ENCODE data around the gene KCTD11.
A peak's percentile ranks its signal among the peaks of the same experiment; 100 is the strongest.

The KCTD11 gene

GRCh38 chr17:7355053-7355452 is 3.1 kb downstream of the KCTD11 start, which contains the start of gene TMEM95:
Gene TMEM95, plus strand, starts transcription at chr17:7355156. Its CDS starts 49 bp downstream, at chr17:7355205.
- H3K4me3 Mint-ChIP-seq = peak within 1 kb of the TSS; percentile 89 to 94 (median 93)
- H3K27ac Mint-ChIP-seq = peak within 1 kb of the TSS; percentile 70 to 95 (median 75)
- peaks cover 23% of the 10 kb centered on the region for H3K4me1 Mint-ChIP-seq
- H3K36me3 Mint-ChIP-seq (ENCODE audit: low read depth) = no peaks in the 10 kb centered on the region
- no peak for TF ChIP-seq CTCF (IDR thresholded peaks at IDR 0.05; ENCODE audit: unreplicated experiment in 3 of 3)
- peaks cover 6% of the 10 kb centered on the region for H3K27me3 Mint-ChIP-seq (ENCODE audit: low read depth)
- no peaks in the 10 kb centered on the region for H3K9me3 Mint-ChIP-seq

GRCh38 chr17:7355573-7355972 is 3.6 kb downstream of the KCTD11 start:
- no peak overlapping the region for H3K27ac Mint-ChIP-seq
- no peaks in the 10 kb centered on the region for H3K36me3 Mint-ChIP-seq (ENCODE audit: low read depth)
- no peak for TF ChIP-seq CTCF (IDR thresholded peaks at IDR 0.05; ENCODE audit: unreplicated experiment in 3 of 3)
- peaks cover 21% of the 10 kb centered on the region for H3K4me1 Mint-ChIP-seq
- H3K27me3 Mint-ChIP-seq (ENCODE audit: low read depth) = peaks cover 6% of the 10 kb centered on the region
- no peaks in the 10 kb centered on the region for H3K9me3 Mint-ChIP-seq
- peak overlapping the region in 1 of 3 experiments; percentile 36 for H3K4me3 Mint-ChIP-seq

GRCh38 chr17:7356072-7356549 is 4.1 kb downstream of the KCTD11 start:
- Mint-ChIP-seq H3K36me3 (ENCODE audit: low read depth) (no peaks in the 10 kb centered on the region), H3K27me3 (ENCODE audit: low read depth) (peaks cover 6% of the 10 kb centered on the region), H3K4me3 (no peak overlapping the region), H3K9me3 (no peaks in the 10 kb centered on the region), H3K27ac (no peak overlapping the region), H3K4me1 (peaks cover 21% of the 10 kb centered on the region)
- TF ChIP-seq CTCF (IDR thresholded peaks at IDR 0.05; ENCODE audit: unreplicated experiment in 3 of 3) = peak; percentile 80 to 86 (median 84)

GRCh38 chr17:7356756-7357155 is 4.8 kb downstream of the KCTD11 start:
- H3K4me3 Mint-ChIP-seq = no peak overlapping the region
- H3K9me3 Mint-ChIP-seq = no peaks in the 10 kb centered on the region
- H3K4me1 Mint-ChIP-seq = peaks cover 21% of the 10 kb centered on the region
- TF ChIP-seq CTCF (IDR thresholded peaks at IDR 0.05; ENCODE audit: unreplicated experiment in 3 of 3) = no peak
- H3K36me3 Mint-ChIP-seq (ENCODE audit: low read depth) = no peaks in the 10 kb centered on the region
- no peak overlapping the region for H3K27ac Mint-ChIP-seq
- peaks cover 8% of the 10 kb centered on the region for H3K27me3 Mint-ChIP-seq (ENCODE audit: low read depth)

- Mint-ChIP-seq H3K4me1 (peaks cover 20% of the 10 kb centered on the region), H3K4me3 (no peak overlapping the region), H3K9me3 (no peaks in the 10 kb centered on the region), H3K27ac (no peak overlapping the region), H3K27me3 (ENCODE audit: low read depth) (peaks cover 13% of the 10 kb centered on the region), H3K36me3 (ENCODE audit: low read depth) (no peaks in the 10 kb centered on the region)
- no peak for TF ChIP-seq CTCF (IDR thresholded peaks at IDR 0.05; ENCODE audit: unreplicated experiment in 3 of 3)
Measured at GRCh38 chr17:7357381-7357780, 5.4 kb downstream of the KCTD11 start.

GRCh38 chr17:7361906-7362305 is 9.9 kb downstream of the KCTD11 start:
- H3K36me3 Mint-ChIP-seq (ENCODE audit: low read depth) = no peaks in the 10 kb centered on the region

More at GRCh38 chr17:7361906-7362305, 9.9 kb downstream of the KCTD11 start:
- no peaks in the 10 kb centered on the region for H3K4me1 Mint-ChIP-seq
- no peaks in the 10 kb centered on the region for H3K9me3 Mint-ChIP-seq
- no peak for TF ChIP-seq CTCF (IDR thresholded peaks at IDR 0.05; ENCODE audit: unreplicated experiment in 3 of 3)
- no peak overlapping the region for H3K27ac Mint-ChIP-seq
- H3K4me3 Mint-ChIP-seq = no peak overlapping the region
- peaks cover 13% of the 10 kb centered on the region for H3K27me3 Mint-ChIP-seq (ENCODE audit: low read depth)
